SK-N-MC (cell line): ENCODE data around the gene NTMT1.
"Not testable (repeated sequence)": the region's sequence is repeated elsewhere in the genome, so short reads cannot be mapped to it uniquely, and the experiment has no call there.

Source experiments
- DNase-seq: peaks from one replicate; pipeline ENCODE4 v3.0.0-alpha.2; 2011; ENCODE audit warnings: low read depth, low spot score
- H3K27ac ChIP-seq: fragments of 200-600 bp; sonication (generic); 2 replicates; pipeline ENCODE4 v1.5.1; 2016; ENCODE audit warnings: mixed run types
- H3K36me3 ChIP-seq: fragments of 200-600 bp; sonication (generic); 2 replicates; pipeline ENCODE4 v1.6.1; 2017; ENCODE audit warnings: antibody characterized with exemption, low read length, mixed read lengths; ENCODE audit not compliant: insufficient read depth
- H3K4me3 ChIP-seq: fragments of 200-600 bp; sonication (generic); 2 replicates; pipeline ENCODE4 v1.5.1; 2016
- H3K9ac ChIP-seq: fragments of 200-600 bp; sonication (generic); 2 replicates; pipeline ENCODE4 v1.8.0; 2017; ENCODE audit warnings: mixed run types, mixed read lengths; ENCODE audit not compliant: insufficient read length
- H3K9me3 ChIP-seq: fragments of 200-600 bp; sonication (generic); 2 replicates; pipeline ENCODE4 v1.6.1; 2017; ENCODE audit warnings: low read depth, mild to moderate bottlenecking, antibody characterized with exemption, low read length, moderate library complexity, mixed read lengths
- EZH2 ChIP-seq: fragments of 200-600 bp; sonication (generic); IDR thresholded peaks from one replicate; pipeline ENCODE4 v1.6.1; 2017; ENCODE audit warnings: antibody characterized with exemption
- FOXP2 ChIP-seq: optimal IDR thresholded peaks from 2 replicates; pipeline ENCODE3; 2011; ENCODE audit warnings: mild to moderate bottlenecking, moderate library complexity; ENCODE audit not compliant: insufficient read depth; ENCODE audit errors: extremely low read length, control extremely low read depth
- POLR2AphosphoS5 ChIP-seq: IDR thresholded peaks from 2 replicates; pipeline ENCODE4 v1.6.1; 2012; ENCODE audit warnings: mild to moderate bottlenecking, low read depth, low read length, borderline replicate concordance

NTMT1 gene

GRCh38 chr9:129585352-129585751 is 40.6 kb upstream of the NTMT1 start:
- DNase-seq, result no peak
- Histone ChIP-seq H3K4me3 (no peak overlapping the region), H3K9ac (no peak overlapping the region), H3K36me3 (no peaks in the 10 kb centered on the region), H3K27ac (no peak overlapping the region), H3K9me3 (no peaks in the 10 kb centered on the region)
- TF ChIP-seq FOXP2 (no peak), POLR2AphosphoS5 (no peak), EZH2 (no peak)

GRCh38 chr9:129586245-129586644 is 39.7 kb upstream of the NTMT1 start:
- H3K4me3 ChIP-seq, result no peak overlapping the region
- TF ChIP-seq EZH2, result no peak
- TF ChIP-seq FOXP2, result no peak
- TF ChIP-seq POLR2AphosphoS5, result no peak
- H3K27ac ChIP-seq, result no peak overlapping the region
- no peaks in the 10 kb centered on the region for H3K9me3 ChIP-seq
- no peak overlapping the region for H3K9ac ChIP-seq
- no peaks in the 10 kb centered on the region for H3K36me3 ChIP-seq
- no peak for DNase-seq

GRCh38 chr9:129586685-129587084 is 39.3 kb upstream of the NTMT1 start:
- H3K9me3 ChIP-seq, result no peaks in the 10 kb centered on the region
- no peak overlapping the region for H3K4me3 ChIP-seq
- DNase-seq, result no peak
- H3K36me3 ChIP-seq, result no peaks in the 10 kb centered on the region
- no peak overlapping the region for H3K9ac ChIP-seq
- H3K27ac ChIP-seq, result no peak overlapping the region
- TF ChIP-seq POLR2AphosphoS5 (no peak), FOXP2 (no peak)

- Histone ChIP-seq H3K36me3 (no peaks in the 10 kb centered on the region), H3K27ac (no peak overlapping the region), H3K9ac (no peak overlapping the region), H3K9me3 (no peaks in the 10 kb centered on the region), H3K4me3 (no peak overlapping the region)
- no peak for DNase-seq
- TF ChIP-seq EZH2 (no peak), FOXP2 (no peak), POLR2AphosphoS5 (no peak)
These were observed 38.3 kb upstream of the NTMT1 start for GRCh38 chr9:129587487-129588262.

DNA sequence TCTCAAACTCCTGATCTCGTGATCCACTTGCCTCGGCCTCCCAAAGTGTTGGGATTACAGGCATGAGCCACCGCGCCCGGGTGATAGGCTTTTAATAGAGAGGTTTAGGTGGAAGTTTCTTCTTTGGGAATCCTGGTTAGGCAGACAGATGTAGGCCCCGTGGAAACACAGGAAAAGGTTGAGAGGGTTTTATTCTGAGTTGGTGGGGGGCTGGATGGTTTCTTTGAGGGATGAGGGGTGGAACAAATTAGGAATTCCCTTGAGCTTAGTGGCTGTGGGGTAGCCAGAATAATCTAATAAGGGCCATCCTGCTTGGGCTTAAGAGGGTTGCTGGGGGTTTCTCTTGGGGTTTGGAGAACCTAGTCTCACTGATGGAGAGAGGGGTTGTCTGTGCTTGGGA is 35.5 kb upstream of the NTMT1 start:
- DNase-seq, result no peak
- Histone ChIP-seq H3K27ac (no peak overlapping the region), H3K9me3 (no peaks in the 10 kb centered on the region), H3K4me3 (no peak overlapping the region), H3K9ac (no peak overlapping the region), H3K36me3 (no peaks in the 10 kb centered on the region)
- TF ChIP-seq FOXP2 (no peak), POLR2AphosphoS5 (no peak), EZH2 (no peak)

DNA sequence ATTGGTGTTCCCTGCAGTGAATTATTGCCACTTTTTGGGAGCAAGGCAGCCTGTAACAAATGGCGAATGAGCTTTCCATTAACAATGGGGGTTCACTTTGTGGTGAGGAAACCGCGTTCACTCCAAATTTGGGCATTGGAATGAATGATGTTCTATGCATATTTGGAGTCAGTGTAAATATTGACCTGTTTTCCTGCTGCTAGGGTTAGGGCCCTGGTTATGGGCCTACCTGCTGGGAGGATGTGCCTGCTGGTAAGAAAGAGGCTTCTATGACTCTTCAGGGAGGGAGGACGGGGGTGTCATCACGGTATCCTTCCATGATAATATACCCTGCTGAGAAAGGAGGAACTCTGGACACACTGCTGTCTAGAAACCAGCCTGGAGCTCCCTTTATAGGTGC is 34.0 kb upstream of the NTMT1 start:
- no peak for DNase-seq
- no peak overlapping the region for H3K4me3 ChIP-seq
- no peak for TF ChIP-seq EZH2
- no peak for TF ChIP-seq FOXP2
- no peak for TF ChIP-seq POLR2AphosphoS5
- H3K9me3 ChIP-seq, result no peaks in the 10 kb centered on the region
- H3K27ac ChIP-seq, result no peak overlapping the region
- H3K9ac ChIP-seq, result no peak overlapping the region
- H3K36me3 ChIP-seq, result no peaks in the 10 kb centered on the region

DNA sequence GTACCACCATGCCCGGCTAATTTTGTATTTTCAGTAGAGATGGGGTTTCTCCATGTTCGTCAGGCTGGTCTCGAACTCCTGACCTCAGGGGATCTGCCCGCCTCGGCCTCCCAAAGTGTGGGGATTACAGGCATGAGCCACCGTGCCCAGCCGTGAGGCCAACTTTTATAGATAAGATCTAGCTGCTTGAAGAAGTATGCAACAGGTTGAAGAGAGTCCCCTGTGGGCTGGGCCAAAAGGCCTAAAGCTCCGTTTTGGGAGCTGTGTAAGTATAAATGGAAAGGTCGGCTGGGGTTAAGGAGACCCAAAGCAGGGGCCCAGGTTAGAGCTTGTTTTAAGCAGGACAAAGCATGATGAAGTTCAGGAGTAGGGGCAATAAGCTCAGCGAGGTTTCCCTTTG is 33.2 kb upstream of the NTMT1 start:
- not testable (repeated sequence) for H3K36me3 ChIP-seq, H3K9ac ChIP-seq, H3K4me3 ChIP-seq, DNase-seq, H3K9me3 ChIP-seq, H3K27ac ChIP-seq

DNA sequence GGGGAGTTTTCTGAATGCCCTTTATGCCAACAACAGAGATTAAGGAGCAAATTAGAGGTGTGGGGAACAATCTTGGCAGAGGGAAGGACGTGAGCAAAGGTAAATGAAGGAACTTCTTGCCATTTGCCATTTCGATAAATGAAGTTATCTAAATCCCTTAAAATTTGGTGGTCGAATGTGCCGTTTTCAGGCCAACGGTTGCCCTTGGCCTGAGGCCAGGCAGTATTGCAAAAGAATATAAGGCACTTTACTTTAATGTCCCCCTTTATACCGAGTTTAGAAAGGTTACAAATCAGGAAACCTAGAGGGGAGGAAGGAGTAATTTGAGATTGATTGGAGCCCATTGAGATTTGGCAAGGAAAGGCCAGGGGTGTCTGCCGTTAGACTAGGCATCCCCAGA is 31.3 kb upstream of the NTMT1 start:
- H3K27ac ChIP-seq, result no peak overlapping the region
- H3K9me3 ChIP-seq, result no peaks in the 10 kb centered on the region
- no peak overlapping the region for H3K4me3 ChIP-seq
- H3K36me3 ChIP-seq, result no peaks in the 10 kb centered on the region
- no peak for DNase-seq
- H3K9ac ChIP-seq, result no peak overlapping the region
- TF ChIP-seq EZH2 (no peak), FOXP2 (no peak), POLR2AphosphoS5 (no peak)

GRCh38 chr9:129595311-129595741 is 30.6 kb upstream of the NTMT1 start:
- Histone ChIP-seq H3K9me3 (no peaks in the 10 kb centered on the region), H3K4me3 (no peak overlapping the region), H3K9ac (no peak overlapping the region), H3K27ac (no peak overlapping the region), H3K36me3 (no peaks in the 10 kb centered on the region)
- DNase-seq, result no peak
- TF ChIP-seq POLR2AphosphoS5 (no peak), FOXP2 (no peak), EZH2 (no peak)
